Spleen (tissue), 11 donors: ENCODE data around the gene ZEB2. TPM values are rescaled to one million over a fixed set of nuclear protein-coding genes. Genes with fewer than 3 reads are reported as not detected.
A peak's percentile ranks its signal among the peaks of the same experiment; 100 is the strongest.

Source experiments
- DNase-seq: peaks from one replicate; pipeline ENCODE4 v3.0.0-alpha.2; 2020
- H3K27ac ChIP-seq, 8 donors: fragments of 200-600 bp; sonication (generic) in 7 of 8; 1 replicate in 4 of 8; 2 replicates in 4 of 8; pipeline versions ENCODE4 v1.5.0 to v1.8.0; 2016 to 2021; ENCODE audit warnings: inconsistent platforms in 4 of 8, mild to moderate bottlenecking in 4 of 8, moderate library complexity in 1 of 8
- H3K27me3 ChIP-seq, 7 donors: fragments of 200-600 bp; sonication (generic) in 6 of 7; replicated peaks in 1 of 7; 1 replicate in 4 of 7; 2 replicates in 3 of 7; pipeline versions ENCODE4 v1.5.0 to v1.8.0; 2016 to 2021; ENCODE audit warnings: inconsistent platforms in 3 of 7, mild to moderate bottlenecking in 1 of 7
- H3K36me3 ChIP-seq, 6 donors: fragments of 200-600 bp; sonication (generic) in 5 of 6; 1 replicate in 4 of 6; 2 replicates in 2 of 6; pipeline versions ENCODE4 v1.5.0 to v1.8.0; 2016 to 2021; ENCODE audit warnings: inconsistent platforms in 2 of 6
- H3K4me1 ChIP-seq, 6 donors: fragments of 200-600 bp; sonication (generic) in 5 of 6; 1 replicate in 3 of 6; 2 replicates in 3 of 6; pipeline versions ENCODE4 v1.5.0 to v1.8.0; 2016 to 2021; ENCODE audit warnings: inconsistent platforms in 3 of 6
- H3K4me3 ChIP-seq, 8 donors: fragments of 200-600 bp; sonication (generic) in 7 of 8; 1 replicate in 4 of 8; 2 replicates in 4 of 8; pipeline versions ENCODE4 v1.5.0 to v1.8.0; 2016 to 2021; ENCODE audit warnings: inconsistent platforms in 4 of 8, mild to moderate bottlenecking in 4 of 8, moderate library complexity in 2 of 8
- H3K9me3 ChIP-seq, 8 donors: fragments of 200-600 bp; sonication (generic) in 7 of 8; 1 replicate in 4 of 8; 2 replicates in 4 of 8; pipeline versions ENCODE4 v1.5.0 to v1.8.0; 2016 to 2021; ENCODE audit warnings: inconsistent platforms in 4 of 8
- POLR2A ChIP-seq, 3 donors: fragments of 450-650 bp; IDR thresholded peaks; one replicate each; pipeline ENCODE4 v1.5.1; 2017; ENCODE audit warnings: antibody characterized with exemption in 3 of 3, mild to moderate bottlenecking in 1 of 3
- POLR2AphosphoS5 ChIP-seq, 3 donors: sonication (generic); formaldehyde crosslinking; IDR thresholded peaks; one replicate each; pipeline ENCODE4 v1.5.1; 2017; ENCODE audit warnings: antibody characterized with exemption in 3 of 3
- WGBS, 5 donors: extraction: QIAGEN DNeasy Blood & Tissue Kit in 3 of 5; methylation state at CpG; one replicate each; pipeline versions ENCODE4 v1.1.5 to v1.1.7; 2013 to 2018; 5-methylcytosine and 5-hydroxymethylcytosine counted together
- intact Hi-C: fragments of 100-400 bp; cut with DNase I; formaldehyde crosslinking; loops from one replicate; pipeline ENCODE4 v1.15.0; 2023; ENCODE audit warnings: low total_unique reads
- polyA plus RNA-seq, 3 donors: library from polyadenylated mRNA; stranded (reverse); fragments of 200-250 nt; gene quantifications; one replicate each; pipeline ENCODE4 v1.2.1, GENCODE V29; 2013
- total RNA-seq, 7 donors: library from RNA; depleted of rRNA in 3 of 7; stranded (reverse); fragments of >200 nt in 3 of 7; fragmentation: NEBNext Ultra II Directional in 4 of 7; extraction: Animal tissue kit (Norgen Biotek cat#: 25700) in 4 of 7; gene quantifications; one replicate each; pipeline versions ENCODE4 v1.1.0 to v1.2.1, GENCODE V29; 2016 to 2021
- TF ChIP-seq, protein P1 (sequence below), 11 experiments: fragments of 200-600 bp in 7 of 11; fragments of 450-650 bp in 4 of 11; sonication (generic) in 4 of 11; IDR thresholded peaks in 8 of 11; conservative IDR thresholded peaks in 3 of 11; 1 replicate in 7 of 11; 2 replicates in 4 of 11; pipeline versions ENCODE4 v1.4.0 to v1.8.0; 2016 to 2021; ENCODE audit warnings: antibody characterized with exemption in 11 of 11, inconsistent platforms in 4 of 11, mild to moderate bottlenecking in 1 of 11
- donor health status: healthy with polysubstance abuse.
- donor health status: DM: no; HTN: no; CAD: no; lungs with moderate emphysema.
- donor health status: DM: no; HTN: no; CAD: no.
- donor health status: Bipolar disorder and iron deficiency.
- donor health status: healthy.
- donor health status: DM: no; HTN: no; CAD: no.
- donor health status: DM: yes; HTN: yes; CAD: no.

ZEB2 gene
- total and polyA plus RNA-seq, 10 donors, result 25.5 to 362 (median 240) TPM

DNA sequence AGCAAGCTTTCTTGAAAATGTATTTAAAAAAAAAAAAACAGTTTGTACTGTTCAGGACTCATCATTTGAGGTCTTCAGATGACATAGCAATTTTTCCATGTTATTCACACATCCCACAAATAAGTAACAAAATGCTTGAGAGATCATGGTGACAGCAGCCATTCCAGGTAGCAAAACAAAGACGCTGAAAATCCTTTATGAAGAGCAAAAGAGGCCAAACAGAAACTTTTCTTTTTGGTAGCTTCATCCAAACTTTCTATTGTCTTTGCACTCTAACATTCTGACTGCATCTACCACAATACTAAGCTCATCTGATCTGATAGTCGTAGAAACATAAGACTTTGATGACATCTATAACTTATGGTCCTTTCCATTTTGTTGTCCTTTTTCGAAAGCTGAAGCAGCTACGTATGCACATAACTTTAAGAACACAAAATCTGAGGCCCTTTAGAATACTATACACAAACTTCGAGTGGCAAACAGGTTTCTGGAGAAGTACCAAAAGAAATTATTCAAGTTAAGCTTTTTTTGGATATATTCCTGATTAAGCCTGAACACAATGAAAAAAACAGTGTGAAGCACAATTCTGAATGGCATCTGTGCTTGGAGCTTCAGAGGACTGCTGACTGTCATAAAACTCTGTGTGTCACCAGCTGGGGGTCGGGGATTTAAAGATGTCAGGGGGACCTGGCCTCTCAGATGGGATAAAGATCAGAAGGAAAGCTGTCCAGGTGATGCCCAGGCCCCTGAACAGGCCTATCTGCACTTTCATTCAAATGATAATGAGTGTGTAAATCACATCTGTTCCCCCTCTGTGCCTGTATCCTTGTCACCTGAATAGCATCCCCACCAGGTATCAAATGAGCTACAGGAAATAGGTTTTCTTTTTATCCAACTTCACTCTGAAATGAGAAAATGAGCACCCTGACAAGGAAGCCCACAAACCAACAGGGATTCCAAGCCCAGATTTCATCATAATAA, 75.8 kb downstream of the ZEB2 start:
- TF ChIP-seq POLR2AphosphoS5 (IDR thresholded peaks at IDR 0.05) (no peak), POLR2A (IDR thresholded peaks at IDR 0.05) (no peak)
- TF ChIP-seq, protein P1, sequence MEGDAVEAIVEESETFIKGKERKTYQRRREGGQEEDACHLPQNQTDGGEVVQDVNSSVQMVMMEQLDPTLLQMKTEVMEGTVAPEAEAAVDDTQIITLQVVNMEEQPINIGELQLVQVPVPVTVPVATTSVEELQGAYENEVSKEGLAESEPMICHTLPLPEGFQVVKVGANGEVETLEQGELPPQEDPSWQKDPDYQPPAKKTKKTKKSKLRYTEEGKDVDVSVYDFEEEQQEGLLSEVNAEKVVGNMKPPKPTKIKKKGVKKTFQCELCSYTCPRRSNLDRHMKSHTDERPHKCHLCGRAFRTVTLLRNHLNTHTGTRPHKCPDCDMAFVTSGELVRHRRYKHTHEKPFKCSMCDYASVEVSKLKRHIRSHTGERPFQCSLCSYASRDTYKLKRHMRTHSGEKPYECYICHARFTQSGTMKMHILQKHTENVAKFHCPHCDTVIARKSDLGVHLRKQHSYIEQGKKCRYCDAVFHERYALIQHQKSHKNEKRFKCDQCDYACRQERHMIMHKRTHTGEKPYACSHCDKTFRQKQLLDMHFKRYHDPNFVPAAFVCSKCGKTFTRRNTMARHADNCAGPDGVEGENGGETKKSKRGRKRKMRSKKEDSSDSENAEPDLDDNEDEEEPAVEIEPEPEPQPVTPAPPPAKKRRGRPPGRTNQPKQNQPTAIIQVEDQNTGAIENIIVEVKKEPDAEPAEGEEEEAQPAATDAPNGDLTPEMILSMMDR (IDR thresholded peaks at IDR 0.05 in 8 of 11, conservative IDR thresholded peaks at IDR 0.05 in 3 of 11), result no peak
- Histone ChIP-seq H3K4me1 (peaks cover 26 to 100% (median 81%) of the 10 kb centered on the region in 6 donors), H3K36me3 (peaks cover 0 to 20% (median 0%) of the 10 kb centered on the region in 6 donors), H3K4me3 (no peak overlapping the region), H3K27ac (peak overlapping the region; percentile 27 to 76 (median 70)), H3K9me3 (no peaks in the 10 kb centered on the region), H3K27me3 (no peaks in the 10 kb centered on the region)
- no peak for DNase-seq
- intact Hi-C loops, result no loop called here
- 47 to 75% (median 59%) methylated on average over 6 of the region's 6 CpGs for WGBS, 5 donors

DNA sequence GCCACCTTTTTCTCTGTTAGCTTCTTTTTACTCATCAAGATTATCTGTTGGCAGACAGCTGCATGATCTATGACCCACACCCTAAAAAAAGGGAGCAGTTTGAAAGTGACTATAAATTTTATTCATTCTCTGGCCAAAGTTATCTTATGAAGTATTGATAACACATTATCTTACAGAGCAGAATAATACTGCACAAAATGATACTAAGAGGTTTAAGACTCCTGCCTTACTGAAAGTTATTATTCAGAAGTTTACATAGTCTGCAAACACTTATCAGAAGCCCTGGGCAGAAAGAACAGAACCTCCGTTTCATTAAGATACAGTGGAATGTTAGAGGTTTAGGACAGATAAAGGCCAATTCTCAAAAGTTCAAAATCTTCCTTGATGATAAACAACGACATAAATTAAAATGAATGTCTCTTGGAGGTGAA, 78.2 kb downstream of the ZEB2 start:
- WGBS, 5 donors, result 48 to 68% (median 56%) methylated on average over 2 of the region's 2 CpGs
- Histone ChIP-seq H3K9me3 (no peaks in the 10 kb centered on the region), H3K27me3 (no peaks in the 10 kb centered on the region), H3K27ac (peak overlapping the region in 7 of 8 donors; percentile 9 to 76 (median 68)), H3K36me3 (peaks cover 0 to 14% (median 0%) of the 10 kb centered on the region in 6 donors), H3K4me1 (peaks cover 29 to 100% (median 82%) of the 10 kb centered on the region in 6 donors), H3K4me3 (no peak overlapping the region)
- TF ChIP-seq, protein P1 (IDR thresholded peaks at IDR 0.05 in 8 of 11, conservative IDR thresholded peaks at IDR 0.05 in 3 of 11), result no peak
- TF ChIP-seq POLR2AphosphoS5 (IDR thresholded peaks at IDR 0.05) (no peak), POLR2A (IDR thresholded peaks at IDR 0.05) (no peak)
- DNase-seq, result no peak
- intact Hi-C loops, result no loop called here

DNA sequence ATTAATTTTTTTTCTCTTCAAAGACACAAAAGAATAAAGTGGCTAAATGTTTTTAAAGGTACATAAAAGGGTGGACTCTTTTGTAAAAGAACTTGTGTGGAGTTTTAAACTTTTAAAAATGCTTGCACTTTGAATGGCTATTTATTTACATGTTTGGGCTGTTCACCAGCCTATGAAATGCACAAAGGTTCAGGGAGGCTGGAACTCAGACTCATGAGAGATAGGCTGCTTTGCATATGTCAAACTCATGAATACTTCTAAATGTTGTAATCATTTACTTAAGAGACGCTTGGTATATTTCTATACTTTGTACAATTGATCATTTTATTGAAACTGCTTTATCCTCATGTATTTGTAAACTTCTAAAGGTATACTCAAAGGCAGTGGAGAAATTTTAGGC, 79.9 kb downstream of the ZEB2 start:
- Histone ChIP-seq H3K4me1 (peaks cover 29 to 100% (median 82%) of the 10 kb centered on the region in 6 donors), H3K27me3 (no peaks in the 10 kb centered on the region), H3K4me3 (no peak overlapping the region), H3K36me3 (peaks cover 0 to 7% (median 0%) of the 10 kb centered on the region in 6 donors), H3K9me3 (no peaks in the 10 kb centered on the region), H3K27ac (peak overlapping the region in 4 of 8 donors; percentile 4 to 76 (median 71))
- TF ChIP-seq POLR2AphosphoS5 (IDR thresholded peaks at IDR 0.05), result no peak
- no peak for TF ChIP-seq POLR2A (IDR thresholded peaks at IDR 0.05)
- 67 to 95% (median 78%) methylated on average over 1 of the region's 1 CpG for WGBS, 5 donors
- intact Hi-C loops, result no loop called here
- DNase-seq, result no peak

DNA sequence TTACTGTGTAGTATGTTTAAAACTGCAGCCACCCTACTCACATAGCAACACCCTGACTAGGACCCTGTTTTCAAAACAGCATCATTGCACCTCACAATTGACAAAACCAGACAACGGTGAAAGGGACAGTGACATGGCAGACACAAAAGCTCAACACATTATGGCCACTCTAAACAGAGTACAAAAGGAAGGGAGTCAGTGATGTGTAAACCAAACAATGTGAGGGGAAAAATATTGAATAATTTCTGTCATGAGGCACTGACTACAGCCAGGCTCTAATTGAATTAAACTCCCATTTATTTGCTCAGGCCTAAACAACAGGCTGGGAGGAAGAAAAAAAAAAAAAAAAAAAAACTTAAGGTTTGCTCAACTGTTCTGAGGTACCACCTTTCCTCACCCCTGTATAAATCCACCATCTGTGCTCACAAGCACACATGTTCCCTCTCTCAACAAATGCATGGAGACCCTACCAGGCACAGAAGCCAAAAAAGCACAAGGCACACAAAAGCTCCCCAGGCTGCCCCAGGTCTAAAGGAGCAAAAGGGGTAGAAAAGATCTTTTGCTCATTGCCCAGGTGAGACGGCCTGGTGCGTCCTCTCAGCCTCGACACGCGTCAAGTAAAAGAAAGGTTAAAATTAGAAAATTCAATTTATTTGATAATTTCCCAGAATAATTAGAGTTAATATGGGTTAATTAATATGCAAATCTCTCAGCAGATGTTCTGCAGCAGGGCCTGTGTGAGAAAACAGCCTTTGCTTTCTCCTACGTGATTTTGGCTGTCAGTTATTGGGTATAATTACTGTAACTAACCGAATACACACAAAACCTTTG, 80.9 kb downstream of the ZEB2 start:
- TF ChIP-seq, protein P1 (IDR thresholded peaks at IDR 0.05 in 8 of 11, conservative IDR thresholded peaks at IDR 0.05 in 3 of 11), result no peak
- no peak for TF ChIP-seq POLR2A (IDR thresholded peaks at IDR 0.05)
- TF ChIP-seq POLR2AphosphoS5 (IDR thresholded peaks at IDR 0.05), result no peak
- H3K9me3 ChIP-seq, result no peaks in the 10 kb centered on the region
- peak overlapping the region in 5 of 8 donors; percentile 62 to 81 (median 71) for H3K27ac ChIP-seq
- H3K4me1 ChIP-seq, result peaks cover 29 to 100% (median 80%) of the 10 kb centered on the region in 6 donors
- no peak for DNase-seq
- intact Hi-C loops, result no loop called here
- H3K36me3 ChIP-seq, result peaks cover 0 to 17% (median 0%) of the 10 kb centered on the region in 6 donors
- no peak overlapping the region for H3K4me3 ChIP-seq
- no peaks in the 10 kb centered on the region for H3K27me3 ChIP-seq
- WGBS, 5 donors, result 84 to 89% (median 87%) methylated on average over 8 of the region's 8 CpGs
